BE2C (cell line): Measurements from ENCODE around the gene BTG3. TPM values are rescaled to one million over a fixed set of nuclear protein-coding genes. Genes with fewer than 3 reads are reported as not detected.
A peak's percentile ranks its signal among the peaks of the same experiment; 100 is the strongest.

Experiments used
- DNase-seq: peaks from one replicate; pipeline ENCODE4 v3.0.0-alpha.2; 2020
- H3K27me3 ChIP-seq: fragments of 250-450 bp; sonication (Bioruptor Pico); 2 replicates; pipeline ENCODE4 v1.5.1; 2020; ENCODE audit warnings: mild to moderate bottlenecking
- H3K36me3 ChIP-seq: fragments of 250-450 bp; sonication (Bioruptor Pico); 2 replicates; pipeline ENCODE4 v1.5.1; 2020; ENCODE audit warnings: mild to moderate bottlenecking
- H3K4me1 ChIP-seq: fragments of 250-450 bp; sonication (Bioruptor Pico); 2 replicates; pipeline ENCODE4 v1.5.1; 2020
- H3K4me3 ChIP-seq: 2 replicates; pipeline ENCODE4 v1.5.1; 2011; ENCODE audit warnings: low read depth, low read length
- H3K9me3 ChIP-seq: fragments of 250-450 bp; sonication (Bioruptor Pico); 2 replicates; pipeline ENCODE4 v1.5.1; 2020
- polyA plus RNA-seq: library from polyadenylated mRNA; unstranded; fragments of >200 nt; gene quantifications from one replicate; pipeline ENCODE4 v1.2.1, GENCODE V29; 2012; ENCODE audit warnings: low read depth, missing spikeins; ENCODE audit not compliant: insufficient read length, insufficient read depth
- TF ChIP-seq, protein P1 (sequence below): IDR thresholded peaks from 2 replicates; pipeline ENCODE4 v1.5.1; 2012; ENCODE audit warnings: mild to moderate bottlenecking, low read depth, low read length

BTG3 gene, protein sequence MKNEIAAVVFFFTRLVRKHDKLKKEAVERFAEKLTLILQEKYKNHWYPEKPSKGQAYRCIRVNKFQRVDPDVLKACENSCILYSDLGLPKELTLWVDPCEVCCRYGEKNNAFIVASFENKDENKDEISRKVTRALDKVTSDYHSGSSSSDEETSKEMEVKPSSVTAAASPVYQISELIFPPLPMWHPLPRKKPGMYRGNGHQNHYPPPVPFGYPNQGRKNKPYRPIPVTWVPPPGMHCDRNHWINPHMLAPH
- 13.6 TPM for polyA plus RNA-seq

DNA sequence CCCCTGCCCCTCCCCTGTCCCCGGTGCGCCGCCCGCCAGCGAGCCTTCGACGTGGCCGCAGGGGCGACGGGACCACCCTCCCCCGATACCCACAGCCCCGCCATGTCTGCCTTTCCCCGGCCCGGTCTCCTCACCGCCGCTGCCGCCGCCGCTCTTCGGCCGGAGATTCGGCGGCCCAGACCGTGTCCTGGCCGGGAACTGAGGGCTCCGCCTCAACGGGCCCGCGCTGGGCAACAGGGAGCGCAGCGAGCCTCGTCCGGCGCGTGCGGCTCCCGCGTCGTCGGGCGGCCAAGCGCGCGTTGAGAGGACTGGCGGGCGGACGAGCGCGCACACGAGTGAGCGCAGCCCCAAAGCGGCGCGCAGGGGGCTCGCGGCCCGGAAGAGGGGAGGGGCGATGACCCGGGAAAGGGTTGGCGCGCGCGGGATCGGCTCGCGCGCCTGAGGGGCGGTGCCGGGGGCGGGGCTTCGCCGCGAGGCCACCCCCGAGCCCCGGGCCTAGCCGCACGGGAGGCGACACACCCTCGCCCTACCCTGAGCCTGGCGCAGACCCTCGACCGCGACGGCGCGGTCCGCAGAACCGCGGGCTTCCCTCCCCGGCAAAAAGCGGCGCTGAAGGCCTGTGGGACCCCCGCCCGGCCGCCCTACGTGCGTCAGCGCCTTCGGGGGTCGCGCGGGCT, at the start of gene BTG3:
Gene BTG3, minus strand, starts transcription at position 337 of the 677 bp plus-strand sequence. CDS start 3,757 bp downstream, outside the sequence.
- Histone ChIP-seq H3K27me3 (no peaks in the 10 kb centered on the region), H3K4me3 (peak within 1 kb of the TSS; percentile 98), H3K9me3 (no peaks in the 10 kb centered on the region; the same call in 1 of the 2 replicates), H3K4me1 (no peaks in the 10 kb centered on the region), H3K36me3 (peaks cover 11% of the 10 kb centered on the region)
- peak; percentile 85 for DNase-seq
- TF ChIP-seq, protein P1, sequence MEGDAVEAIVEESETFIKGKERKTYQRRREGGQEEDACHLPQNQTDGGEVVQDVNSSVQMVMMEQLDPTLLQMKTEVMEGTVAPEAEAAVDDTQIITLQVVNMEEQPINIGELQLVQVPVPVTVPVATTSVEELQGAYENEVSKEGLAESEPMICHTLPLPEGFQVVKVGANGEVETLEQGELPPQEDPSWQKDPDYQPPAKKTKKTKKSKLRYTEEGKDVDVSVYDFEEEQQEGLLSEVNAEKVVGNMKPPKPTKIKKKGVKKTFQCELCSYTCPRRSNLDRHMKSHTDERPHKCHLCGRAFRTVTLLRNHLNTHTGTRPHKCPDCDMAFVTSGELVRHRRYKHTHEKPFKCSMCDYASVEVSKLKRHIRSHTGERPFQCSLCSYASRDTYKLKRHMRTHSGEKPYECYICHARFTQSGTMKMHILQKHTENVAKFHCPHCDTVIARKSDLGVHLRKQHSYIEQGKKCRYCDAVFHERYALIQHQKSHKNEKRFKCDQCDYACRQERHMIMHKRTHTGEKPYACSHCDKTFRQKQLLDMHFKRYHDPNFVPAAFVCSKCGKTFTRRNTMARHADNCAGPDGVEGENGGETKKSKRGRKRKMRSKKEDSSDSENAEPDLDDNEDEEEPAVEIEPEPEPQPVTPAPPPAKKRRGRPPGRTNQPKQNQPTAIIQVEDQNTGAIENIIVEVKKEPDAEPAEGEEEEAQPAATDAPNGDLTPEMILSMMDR: no peak

- H3K9me3 ChIP-seq: no peaks in the 10 kb centered on the region
- H3K27me3 ChIP-seq: no peaks in the 10 kb centered on the region
- no peak overlapping the region for H3K4me3 ChIP-seq
- H3K4me1 ChIP-seq: no peaks in the 10 kb centered on the region
- no peak for DNase-seq
- TF ChIP-seq, protein P1: no peak
- no peaks in the 10 kb centered on the region for H3K36me3 ChIP-seq
These were observed 48.2 kb upstream of the BTG3 start for GRCh38 chr21:17660862-17661261.

DNA sequence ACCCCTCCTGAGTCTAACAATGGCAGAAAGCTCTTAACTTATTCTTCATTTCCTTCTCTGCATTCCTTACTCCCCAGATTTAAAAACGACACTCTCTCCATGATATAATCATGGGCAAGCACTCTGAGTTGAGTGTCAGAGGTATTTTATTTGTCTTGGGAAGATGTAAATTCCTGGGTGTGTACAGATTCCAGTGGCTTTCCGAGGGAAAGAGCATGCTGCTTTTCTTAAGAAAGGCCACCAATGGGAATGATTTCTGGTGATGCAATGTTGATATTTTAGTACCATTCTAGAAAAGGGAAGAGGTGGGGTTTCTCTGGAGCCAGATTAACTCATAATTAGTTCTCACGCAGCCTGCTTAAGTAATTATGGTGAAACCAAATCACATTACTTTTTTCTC, 47.8 kb upstream of the BTG3 start:
- DNase-seq: no peak
- TF ChIP-seq, protein P1: no peak

GRCh38 chr21:17658931-17659330, 46.2 kb upstream of the BTG3 start:
- no peak for DNase-seq
- TF ChIP-seq, protein P1: no peak
- no peaks in the 10 kb centered on the region for H3K36me3 ChIP-seq
- H3K4me3 ChIP-seq: no peak overlapping the region
- no peaks in the 10 kb centered on the region for H3K9me3 ChIP-seq
- H3K27me3 ChIP-seq: no peaks in the 10 kb centered on the region
- H3K4me1 ChIP-seq: no peaks in the 10 kb centered on the region

More for the DNA sequence above, 47.8 kb upstream of the BTG3 start:
- no peak overlapping the region for H3K4me3 ChIP-seq
- H3K27me3 ChIP-seq: no peaks in the 10 kb centered on the region
- H3K4me1 ChIP-seq: no peaks in the 10 kb centered on the region
- no peaks in the 10 kb centered on the region for H3K36me3 ChIP-seq
- H3K9me3 ChIP-seq: no peaks in the 10 kb centered on the region

DNA sequence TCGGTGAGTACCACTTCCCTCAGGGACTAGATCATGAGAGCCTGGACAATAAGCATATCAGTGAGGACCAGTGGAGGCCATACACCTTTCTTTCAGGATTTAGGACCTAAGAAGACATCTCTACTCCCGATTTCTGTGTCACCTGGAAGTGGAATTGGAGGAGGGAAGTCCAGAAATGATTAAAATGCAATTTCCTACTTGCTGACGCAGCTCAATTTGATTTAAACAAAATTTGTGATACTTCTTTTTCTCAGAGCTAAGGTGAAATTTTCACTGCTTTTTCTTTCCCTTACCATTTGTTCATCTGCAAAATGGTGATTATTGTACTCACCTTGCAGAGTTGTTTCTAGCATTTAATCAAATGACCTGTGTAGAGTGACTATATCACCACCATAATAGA, 38.8 kb upstream of the BTG3 start:
- no peaks in the 10 kb centered on the region for H3K27me3 ChIP-seq
- H3K36me3 ChIP-seq: no peaks in the 10 kb centered on the region
- DNase-seq: no peak
- no peak overlapping the region for H3K4me3 ChIP-seq
- no peaks in the 10 kb centered on the region; the same call in 1 of the 2 replicates for H3K9me3 ChIP-seq
- no peaks in the 10 kb centered on the region for H3K4me1 ChIP-seq
- TF ChIP-seq, protein P1: no peak

- H3K27me3 ChIP-seq: no peaks in the 10 kb centered on the region
- DNase-seq: no peak
These were observed 37.6 kb upstream of the BTG3 start for GRCh38 chr21:17650292-17650691.

More at GRCh38 chr21:17650292-17650691, 37.6 kb upstream of the BTG3 start:
- TF ChIP-seq, protein P1: no peak
- Histone ChIP-seq H3K4me1 (no peaks in the 10 kb centered on the region), H3K4me3 (no peak overlapping the region), H3K36me3 (no peaks in the 10 kb centered on the region), H3K9me3 (no peaks in the 10 kb centered on the region; the same call in 1 of the 2 replicates)
